Nephron progenitor cell (in vitro differentiated cells): ENCODE results near the gene PRM3.

Experiments used
- DNase-seq: peaks from one replicate; pipeline ENCODE4 v3.0.0; 2021
- H3K27ac Mint-ChIP-seq: 2 replicates; pipeline ENCODE4 v1.8.0; 2021; ENCODE audit warnings: mild to moderate bottlenecking, moderate library complexity, mixed read lengths
- H3K27me3 Mint-ChIP-seq: 2 replicates; pipeline ENCODE4 v1.8.0; 2021; ENCODE audit warnings: mild to moderate bottlenecking, low read depth, mixed read lengths; ENCODE audit not compliant: poor library complexity
- H3K36me3 Mint-ChIP-seq: 2 replicates; pipeline ENCODE4 v1.8.0; 2021; ENCODE audit warnings: low read depth, mixed read lengths
- H3K4me1 Mint-ChIP-seq: 2 replicates; pipeline ENCODE4 v1.8.0; 2021; ENCODE audit warnings: mixed read lengths
- H3K4me3 Mint-ChIP-seq: 2 replicates; pipeline ENCODE4 v1.8.0; 2021; ENCODE audit warnings: mild to moderate bottlenecking, moderate library complexity, mixed read lengths
- H3K9me3 Mint-ChIP-seq: 2 replicates; pipeline ENCODE4 v1.8.0; 2021; ENCODE audit warnings: mild to moderate bottlenecking, moderate library complexity, mixed read lengths
- TF ChIP-seq, protein P1 (sequence below): fragments of 200-600 bp; sonication (generic); IDR thresholded peaks from 2 replicates; pipeline ENCODE4 v1.5.0; 2021; ENCODE audit warnings: antibody characterized with exemption

The PRM3 gene

DNA sequence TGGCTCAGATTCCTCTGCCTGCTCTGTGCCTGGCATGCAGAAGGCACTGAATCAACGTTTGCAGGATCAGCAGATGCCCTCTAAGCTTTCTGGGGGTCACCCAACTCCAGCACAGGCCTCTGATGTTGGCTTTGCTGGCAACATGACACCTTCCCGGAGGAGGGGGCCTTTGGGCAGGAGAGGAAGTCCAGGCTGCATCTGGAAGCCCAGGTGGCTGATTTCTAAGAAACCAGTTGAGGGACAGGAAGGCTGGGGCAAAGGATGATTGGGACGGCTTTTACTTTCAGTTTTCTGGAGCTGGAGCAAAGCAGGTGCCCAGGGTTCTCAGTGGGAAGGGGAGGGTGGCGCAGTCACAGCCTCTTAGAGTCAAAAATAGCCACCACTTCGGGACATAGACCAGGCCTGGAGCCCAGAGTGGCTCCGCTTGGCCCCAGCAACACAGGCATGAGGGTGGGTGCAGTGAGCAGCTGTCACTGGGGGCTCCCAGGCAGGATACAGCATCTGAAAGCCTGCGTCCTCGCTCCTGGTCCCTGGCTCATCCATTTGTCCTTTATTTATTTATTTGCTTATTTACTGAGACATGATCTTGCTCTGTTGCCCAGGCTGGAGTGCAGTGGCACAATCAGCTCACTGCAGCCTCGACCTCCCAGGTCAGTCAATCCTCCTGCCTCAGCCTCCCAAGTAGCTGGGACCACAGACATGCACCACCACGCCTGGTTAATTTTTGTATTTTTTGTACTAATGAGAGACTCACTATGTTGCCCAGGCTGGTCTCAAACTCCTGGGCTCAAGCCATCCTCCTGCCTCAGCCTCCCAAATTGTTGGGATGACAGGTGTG is 32.6 kb downstream of the PRM3 start:
- peak; percentile 25 for DNase-seq
- no peak overlapping the region for H3K27ac Mint-ChIP-seq
- peaks cover 8% of the 10 kb centered on the region for H3K4me1 Mint-ChIP-seq
- H3K4me3 Mint-ChIP-seq: no peak overlapping the region
- H3K27me3 Mint-ChIP-seq: no peaks in the 10 kb centered on the region
- TF ChIP-seq, protein P1, sequence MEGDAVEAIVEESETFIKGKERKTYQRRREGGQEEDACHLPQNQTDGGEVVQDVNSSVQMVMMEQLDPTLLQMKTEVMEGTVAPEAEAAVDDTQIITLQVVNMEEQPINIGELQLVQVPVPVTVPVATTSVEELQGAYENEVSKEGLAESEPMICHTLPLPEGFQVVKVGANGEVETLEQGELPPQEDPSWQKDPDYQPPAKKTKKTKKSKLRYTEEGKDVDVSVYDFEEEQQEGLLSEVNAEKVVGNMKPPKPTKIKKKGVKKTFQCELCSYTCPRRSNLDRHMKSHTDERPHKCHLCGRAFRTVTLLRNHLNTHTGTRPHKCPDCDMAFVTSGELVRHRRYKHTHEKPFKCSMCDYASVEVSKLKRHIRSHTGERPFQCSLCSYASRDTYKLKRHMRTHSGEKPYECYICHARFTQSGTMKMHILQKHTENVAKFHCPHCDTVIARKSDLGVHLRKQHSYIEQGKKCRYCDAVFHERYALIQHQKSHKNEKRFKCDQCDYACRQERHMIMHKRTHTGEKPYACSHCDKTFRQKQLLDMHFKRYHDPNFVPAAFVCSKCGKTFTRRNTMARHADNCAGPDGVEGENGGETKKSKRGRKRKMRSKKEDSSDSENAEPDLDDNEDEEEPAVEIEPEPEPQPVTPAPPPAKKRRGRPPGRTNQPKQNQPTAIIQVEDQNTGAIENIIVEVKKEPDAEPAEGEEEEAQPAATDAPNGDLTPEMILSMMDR: no peak
- H3K9me3 Mint-ChIP-seq: no peaks in the 10 kb centered on the region
- H3K36me3 Mint-ChIP-seq: no peaks in the 10 kb centered on the region

DNA sequence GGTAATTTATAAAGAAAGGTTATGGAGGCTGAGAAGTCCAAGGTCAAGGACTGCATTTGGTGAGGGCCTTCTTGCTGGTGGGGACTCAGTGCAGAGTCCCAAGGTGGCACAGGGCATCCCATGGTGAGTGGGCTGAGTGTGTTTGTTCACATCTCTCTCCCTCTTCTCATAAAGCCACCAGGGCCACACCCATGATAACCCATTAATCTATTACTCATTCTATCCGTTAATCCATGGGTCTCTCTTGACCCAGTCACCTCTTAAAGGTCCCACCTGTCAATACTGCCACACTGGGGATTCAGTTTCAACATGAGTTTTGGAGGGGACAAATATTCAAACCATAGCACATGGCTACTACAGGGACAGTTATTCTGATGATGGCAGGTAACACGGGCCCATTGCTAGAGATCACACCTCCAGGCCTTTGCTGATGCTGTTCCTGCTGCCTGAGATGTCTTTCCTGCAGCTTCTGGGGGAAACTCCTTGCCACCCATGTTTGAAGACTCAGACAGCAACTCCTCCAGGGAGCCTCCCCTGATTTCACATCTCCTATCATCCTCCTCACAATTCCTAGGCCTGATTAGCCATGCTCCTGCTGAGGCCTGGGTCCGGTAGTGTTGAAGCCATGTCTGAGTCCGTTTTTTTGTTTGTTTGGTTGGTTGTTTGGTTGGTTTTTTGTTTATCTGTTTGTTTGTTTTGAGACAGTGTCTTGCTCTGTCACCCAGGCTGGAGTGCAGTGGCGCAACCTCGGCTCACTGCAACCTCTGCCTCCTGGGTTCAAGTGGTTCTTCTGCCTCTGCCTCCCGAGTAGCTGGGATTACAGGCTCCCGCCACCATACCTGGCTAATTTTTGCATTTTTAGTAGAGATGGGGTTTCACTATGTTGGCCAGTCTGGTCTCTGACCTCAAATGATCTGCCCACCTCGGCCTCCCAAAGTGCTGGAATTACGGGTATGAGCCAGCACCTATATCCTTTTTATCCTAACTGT is 33.5 kb downstream of the PRM3 start:
- Mint-ChIP-seq H3K4me3 (no peak overlapping the region), H3K4me1 (no peaks in the 10 kb centered on the region), H3K36me3 (no peaks in the 10 kb centered on the region), H3K27me3 (no peaks in the 10 kb centered on the region), H3K27ac (no peak overlapping the region), H3K9me3 (no peaks in the 10 kb centered on the region)
- TF ChIP-seq, protein P1: no peak
- DNase-seq: no peak

DNA sequence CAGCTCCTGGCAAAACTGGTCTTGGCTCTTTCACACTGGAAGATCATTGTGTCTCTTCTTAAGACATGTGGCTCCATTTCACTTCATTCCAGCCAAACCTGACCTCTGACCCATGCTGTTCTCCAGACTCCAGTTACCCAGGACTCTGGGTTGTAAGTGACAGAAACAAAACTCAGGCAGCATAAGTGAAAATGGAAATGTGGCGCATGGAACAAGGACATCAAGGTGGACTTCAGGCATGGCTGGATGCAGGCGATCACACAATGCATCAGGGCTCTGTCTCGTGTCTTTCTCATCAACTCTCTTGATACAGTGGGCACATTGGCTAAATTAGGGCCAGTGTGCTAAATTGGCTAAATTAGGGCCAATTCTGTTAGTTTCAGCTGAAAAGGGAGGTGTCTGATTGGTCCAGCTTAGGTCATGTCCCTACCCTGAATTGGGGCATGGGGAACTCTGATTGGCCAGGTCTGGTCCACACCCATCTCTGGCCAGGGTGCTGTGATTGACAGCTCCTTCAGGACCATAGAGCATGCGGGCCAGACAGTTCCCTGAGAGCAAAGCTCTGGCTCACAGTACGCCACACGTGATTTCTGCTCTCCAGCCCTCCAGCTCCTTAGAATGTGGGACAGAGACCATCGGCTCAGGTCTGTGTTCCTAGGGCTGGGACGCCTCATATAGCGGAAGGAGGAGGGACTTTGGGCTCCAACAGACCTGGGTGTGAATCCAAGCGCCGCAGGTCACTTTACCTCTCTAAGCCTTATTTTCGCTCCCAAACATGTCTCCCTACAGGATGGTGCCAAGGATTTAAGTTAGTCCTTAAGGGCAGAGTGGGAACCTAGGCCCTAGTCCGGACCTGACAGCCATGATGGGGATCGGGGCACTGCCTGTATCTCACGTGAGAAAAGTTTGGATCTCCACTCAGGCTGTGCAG is 34.9 kb downstream of the PRM3 start:
- no peak for DNase-seq
- Mint-ChIP-seq H3K27me3 (peaks cover 2% of the 10 kb centered on the region), H3K27ac (no peak overlapping the region), H3K4me1 (no peaks in the 10 kb centered on the region), H3K36me3 (no peaks in the 10 kb centered on the region), H3K9me3 (no peaks in the 10 kb centered on the region), H3K4me3 (no peak overlapping the region)
- TF ChIP-seq, protein P1: no peak

DNA sequence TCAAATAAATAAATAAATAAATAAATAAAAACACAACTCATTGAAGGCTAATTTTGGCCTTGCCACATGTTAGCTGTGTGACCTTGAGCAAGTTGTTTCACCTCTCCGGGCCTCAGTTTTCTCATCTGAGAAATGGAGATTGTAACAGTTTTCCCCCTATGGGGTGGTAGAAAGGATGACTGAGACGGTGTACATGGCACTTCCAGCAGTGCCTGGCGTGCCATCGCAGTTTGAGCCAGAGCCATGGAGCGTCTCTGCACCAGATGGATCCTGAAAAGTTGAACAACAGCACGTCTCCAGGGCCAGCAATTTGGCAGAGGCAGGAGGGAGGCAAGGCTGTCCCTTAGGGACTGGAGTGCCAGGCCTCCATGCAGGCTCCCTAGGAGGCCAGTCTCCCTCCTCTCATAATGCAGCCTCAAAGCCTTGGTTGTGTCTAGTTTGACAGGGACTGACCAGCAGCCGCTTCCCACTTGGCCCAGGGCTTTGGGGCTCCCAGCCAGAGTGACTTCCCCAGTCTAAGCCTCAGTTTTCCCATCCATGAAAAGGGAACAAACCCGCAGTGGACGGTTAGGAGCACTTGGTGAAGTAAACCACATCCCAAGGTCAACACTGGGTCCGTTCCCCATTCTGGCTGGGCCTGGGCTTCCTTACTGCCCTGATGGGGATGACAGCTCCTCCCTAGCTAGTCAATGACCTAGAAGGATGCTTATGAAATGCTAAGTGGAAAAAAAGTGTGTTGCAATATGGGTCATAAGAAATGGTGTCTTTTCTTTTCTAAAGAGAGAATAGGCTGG is 36.8 kb downstream of the PRM3 start:
- peaks cover 2% of the 10 kb centered on the region for H3K27me3 Mint-ChIP-seq
- TF ChIP-seq, protein P1: no peak
- H3K4me1 Mint-ChIP-seq: no peaks in the 10 kb centered on the region
- H3K27ac Mint-ChIP-seq: no peak overlapping the region
- no peaks in the 10 kb centered on the region for H3K36me3 Mint-ChIP-seq
- no peak for DNase-seq
- no peak overlapping the region for H3K4me3 Mint-ChIP-seq
- no peaks in the 10 kb centered on the region for H3K9me3 Mint-ChIP-seq

DNA sequence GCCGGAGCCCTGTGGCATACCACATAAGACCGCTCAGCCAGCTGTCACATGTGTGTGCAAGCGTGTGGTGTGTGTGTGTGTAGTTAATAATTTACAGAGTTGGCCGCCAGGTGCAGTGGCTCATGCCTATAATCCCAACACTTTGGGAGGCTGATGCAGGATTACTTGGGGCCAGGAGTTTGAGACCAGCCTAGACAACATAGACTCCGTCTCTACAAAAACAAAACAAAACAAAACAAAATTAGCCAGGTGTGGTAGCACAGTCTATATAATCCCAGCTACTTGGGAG is 37.8 kb downstream of the PRM3 start:
- TF ChIP-seq, protein P1: no peak
- Mint-ChIP-seq H3K36me3 (no peaks in the 10 kb centered on the region), H3K27me3 (peaks cover 5% of the 10 kb centered on the region), H3K4me1 (peaks cover 5% of the 10 kb centered on the region), H3K4me3 (no peak overlapping the region), H3K9me3 (no peaks in the 10 kb centered on the region), H3K27ac (no peak overlapping the region)
- no peak for DNase-seq
